NCI-H2171 (cell line): ENCODE measurements around the gene EOMES.

Experiments
- DNase-seq: peaks from one replicate; lab custom pipeline; 2025; lab: John Stamatoyannopoulos, UW

Gene EOMES

GRCh38 chr3:27720899-27721716 lies 1.0 kb downstream of the EOMES start:
- no peak for DNase-seq

GRCh38 chr3:27719314-27720003 lies 2.7 kb downstream of the EOMES start:
- no peak for DNase-seq

- DNase-seq, result no peak
These were observed 3.7 kb downstream of the EOMES start for GRCh38 chr3:27718459-27718858.

- DNase-seq, result no peak
These were observed 4.8 kb downstream of the EOMES start for GRCh38 chr3:27717200-27717852.

GRCh38 chr3:27716309-27716708 lies 5.8 kb downstream of the EOMES start:
- no peak for DNase-seq

- DNase-seq, result no peak
These were observed 6.3 kb downstream of the EOMES start for GRCh38 chr3:27715863-27716262.

- DNase-seq, result no peak
These were observed 6.7 kb downstream of the EOMES start for GRCh38 chr3:27715454-27715806.

- DNase-seq, result no peak
These were observed 7.2 kb downstream of the EOMES start for GRCh38 chr3:27714692-27715453.

- no peak for DNase-seq
These were observed 8.0 kb downstream of the EOMES start for GRCh38 chr3:27714146-27714526.

- DNase-seq, result no peak
These were observed 8.5 kb downstream of the EOMES start for GRCh38 chr3:27713435-27714145.

GRCh38 chr3:27713078-27713423 lies 9.1 kb downstream of the EOMES start:
- DNase-seq, result no peak

- peak; percentile 26 for DNase-seq
These were observed 9.7 kb downstream of the EOMES start for GRCh38 chr3:27712136-27713077.

GRCh38 chr3:27708250-27708649 lies 13.9 kb downstream of the EOMES start:
- DNase-seq, result no peak

GRCh38 chr3:27699067-27699466 lies 23.1 kb downstream of the EOMES start:
- no peak for DNase-seq

- no peak for DNase-seq
These were observed 25.2 kb downstream of the EOMES start for GRCh38 chr3:27696906-27697305.

- DNase-seq, result no peak
These were observed 26.5 kb downstream of the EOMES start for GRCh38 chr3:27695636-27696035.

- DNase-seq, result no peak
These were observed 34.1 kb downstream of the EOMES start for GRCh38 chr3:27688053-27688452.

GRCh38 chr3:27686642-27687041 lies 35.5 kb downstream of the EOMES start:
- DNase-seq, result no peak

- no peak for DNase-seq
These were observed 36.6 kb downstream of the EOMES start for GRCh38 chr3:27685474-27685873.

GRCh38 chr3:27684302-27684701 lies 37.8 kb downstream of the EOMES start:
- DNase-seq, result no peak
